CD14-positive monocyte (primary cell): ENCODE results near the gene EEF2KMT. TPM values are rescaled to one million over a fixed set of nuclear protein-coding genes. Genes with fewer than 3 reads are reported as not detected.

Source experiments
- DNase-seq, 3 donors: peaks; one replicate each; pipeline ENCODE4 v3.0.0-alpha.2; 2011 to 2022
- H2AFZ ChIP-seq: 2 replicates; pipeline ENCODE4 v1.6.0; 2012; ENCODE audit warnings: mild to moderate bottlenecking, low read depth, low read length, inconsistent platforms; ENCODE audit not compliant: insufficient read depth, poor library complexity, severe bottlenecking
- H3K27ac ChIP-seq, 2 donors: 1 replicate in 1 of 2; 2 replicates in 1 of 2; pipeline ENCODE4 v1.5.1; 2012 to 2013; ENCODE audit warnings: low read length in 2 of 2, control low read depth in 1 of 2, inconsistent platforms in 1 of 2, low read depth in 1 of 2, mild to moderate bottlenecking in 1 of 2
- H3K27me3 ChIP-seq, 2 donors: one replicate each; pipeline versions ENCODE4 v1.6.0 to v1.6.1; 2011 to 2013; ENCODE audit warnings: low read length in 2 of 2; ENCODE audit not compliant: control insufficient read depth in 2 of 2, insufficient read depth in 2 of 2
- H3K36me3 ChIP-seq, 2 donors: replicated peaks in 1 of 2; 1 replicate in 1 of 2; 2 replicates in 1 of 2; pipeline versions ENCODE4 v1.5.1 to v1.6.1; 2012 to 2013; ENCODE audit warnings: low read length in 2 of 2, control low read depth in 1 of 2, inconsistent platforms in 1 of 2, mild to moderate bottlenecking in 1 of 2; ENCODE audit not compliant: insufficient read depth in 2 of 2, control insufficient read depth in 1 of 2
- H3K4me1 ChIP-seq, 2 donors: 1 replicate in 1 of 2; 2 replicates in 1 of 2; pipeline versions ENCODE4 v1.5.1 to v1.6.1; 2012 to 2013; ENCODE audit warnings: low read length in 2 of 2, control low read depth in 1 of 2, inconsistent platforms in 1 of 2, mild to moderate bottlenecking in 1 of 2, moderate library complexity in 1 of 2; ENCODE audit not compliant: insufficient read depth in 2 of 2, control insufficient read depth in 1 of 2
- H3K4me2 ChIP-seq: replicated peaks from 2 replicates; pipeline ENCODE3; 2012; ENCODE audit warnings: low read length, moderate library complexity, mild to moderate bottlenecking; ENCODE audit not compliant: poor library complexity, severe bottlenecking; ENCODE audit errors: extremely low read depth
- H3K4me3 ChIP-seq, 3 experiments: fragments of 200-600 bp in 1 of 3; sonication (generic) in 1 of 3; replicated peaks in 1 of 3; 1 replicate in 2 of 3; 2 replicates in 1 of 3; pipeline ENCODE4 v1.5.1; 2011 to 2013; ENCODE audit warnings: low read length in 3 of 3, mild to moderate bottlenecking in 3 of 3, control low read depth in 2 of 3, low read depth in 2 of 3, inconsistent platforms in 1 of 3, moderate library complexity in 1 of 3
- H3K79me2 ChIP-seq: 2 replicates; pipeline ENCODE4 v1.6.0; 2012; ENCODE audit warnings: mild to moderate bottlenecking, control low read depth, inconsistent platforms, low read length, moderate library complexity; ENCODE audit not compliant: insufficient read depth
- H3K9ac ChIP-seq: 2 replicates; pipeline ENCODE4 v1.6.0; 2017; ENCODE audit warnings: low read length, mild to moderate bottlenecking; ENCODE audit not compliant: insufficient read depth, poor library complexity, severe bottlenecking
- H3K9me3 ChIP-seq, 2 donors: replicated peaks in 1 of 2; 1 replicate in 1 of 2; 2 replicates in 1 of 2; pipeline versions ENCODE4 v1.5.1 to v1.6.1; 2012 to 2013; ENCODE audit warnings: low read length in 2 of 2, control low read depth in 1 of 2; ENCODE audit not compliant: control insufficient read depth in 1 of 2, insufficient read depth in 1 of 2
- H4K20me1 ChIP-seq: 2 replicates; pipeline ENCODE4 v1.6.0; 2012; ENCODE audit warnings: mild to moderate bottlenecking, low read length, control low read depth, moderate library complexity; ENCODE audit not compliant: insufficient read depth
- H3K27ac Mint-ChIP-seq, 7 donors: one replicate each; pipeline ENCODE4 v1.8.0; 2020; ENCODE audit warnings: mild to moderate bottlenecking in 7 of 7, mixed read lengths in 7 of 7, moderate library complexity in 6 of 7, inconsistent platforms in 2 of 7
- H3K27me3 Mint-ChIP-seq, 3 donors: one replicate each; pipeline ENCODE4 v1.8.0; 2021 to 2022; ENCODE audit warnings: low read depth in 3 of 3, mild to moderate bottlenecking in 3 of 3, mixed read lengths in 3 of 3, moderate library complexity in 3 of 3, inconsistent platforms in 1 of 3
- H3K36me3 Mint-ChIP-seq, 2 donors: one replicate each; pipeline ENCODE4 v1.8.0; 2020; ENCODE audit warnings: mixed read lengths in 2 of 2, inconsistent platforms in 1 of 2, mild to moderate bottlenecking in 1 of 2
- H3K4me1 Mint-ChIP-seq: one replicate; pipeline ENCODE4 v1.8.0; 2020; ENCODE audit warnings: mild to moderate bottlenecking, mixed read lengths
- H3K4me3 Mint-ChIP-seq, 2 donors: one replicate each; pipeline ENCODE4 v1.8.0; 2020; ENCODE audit warnings: mild to moderate bottlenecking in 2 of 2, mixed read lengths in 2 of 2, moderate library complexity in 1 of 2
- H3K9me3 Mint-ChIP-seq, 7 donors: one replicate each; pipeline ENCODE4 v1.8.0; 2020 to 2022; ENCODE audit warnings: mixed read lengths in 7 of 7, mild to moderate bottlenecking in 6 of 7, moderate library complexity in 6 of 7, inconsistent platforms in 2 of 7
- WGBS: methylation state at CpG from one replicate; pipeline ENCODE4 v1.1.5; 2013; ENCODE audit warnings: missing lambda C conversion rate; ENCODE audit not compliant: insufficient coverage; 5-methylcytosine and 5-hydroxymethylcytosine counted together
- intact Hi-C, 2 donors: fragments of 100-400 bp; cut with micrococcal nuclease; formaldehyde crosslinking; loops; one replicate each; pipeline versions ENCODE4 v1.15.0 to v1.15.1; 2023
- polyA plus RNA-seq, 3 donors: library from polyadenylated mRNA; depleted of rRNA in 1 of 3; unstranded in 2 of 3; stranded (reverse) in 1 of 3; fragments of 300-500 nt in 2 of 3; fragments of >200 nt in 1 of 3; fragmentation: Illumina TruSeq in 2 of 3; gene quantifications; 1 replicate in 2 of 3; 2 replicates in 1 of 3; pipeline ENCODE4 v1.2.3, GENCODE V29; 2012 to 2021
- TF ChIP-seq, protein P1 (sequence below): fragments of 200-600 bp; IDR thresholded peaks from one replicate; pipeline ENCODE4 v1.8.0; 2022; ENCODE audit warnings: antibody characterized with exemption, mild to moderate bottlenecking

The EEF2KMT gene
- polyA plus RNA-seq, 3 donors: 4.6 to 6.8 (median 5.5) TPM

- intact Hi-C loops: no loop called here
- Mint-ChIP-seq H3K4me1 (no peaks in the 10 kb centered on the region), H3K4me3 (no peak overlapping the region), H3K27ac (no peak overlapping the region), H3K27me3 (peaks cover 5 to 8% (median 7%) of the 10 kb centered on the region in 3 donors), H3K36me3 (no peaks in the 10 kb centered on the region), H3K9me3 (no peaks in the 10 kb centered on the region)
- DNase-seq: no peak
- 80% methylated on average over 7 of the region's 12 CpGs for WGBS
- Histone ChIP-seq H4K20me1 (no peaks in the 10 kb centered on the region), H3K4me2 (no peak overlapping the region), H3K27me3 (no peaks in the 10 kb centered on the region), H3K4me1 (no peaks in the 10 kb centered on the region), H3K9ac (no peak overlapping the region), H3K36me3 (no peaks in the 10 kb centered on the region), H3K79me2 (no peaks in the 10 kb centered on the region), H2AFZ (no peak overlapping the region), H3K9me3 (no peaks in the 10 kb centered on the region), H3K27ac (no peak overlapping the region), H3K4me3 (no peak overlapping the region)
- TF ChIP-seq, protein P1, sequence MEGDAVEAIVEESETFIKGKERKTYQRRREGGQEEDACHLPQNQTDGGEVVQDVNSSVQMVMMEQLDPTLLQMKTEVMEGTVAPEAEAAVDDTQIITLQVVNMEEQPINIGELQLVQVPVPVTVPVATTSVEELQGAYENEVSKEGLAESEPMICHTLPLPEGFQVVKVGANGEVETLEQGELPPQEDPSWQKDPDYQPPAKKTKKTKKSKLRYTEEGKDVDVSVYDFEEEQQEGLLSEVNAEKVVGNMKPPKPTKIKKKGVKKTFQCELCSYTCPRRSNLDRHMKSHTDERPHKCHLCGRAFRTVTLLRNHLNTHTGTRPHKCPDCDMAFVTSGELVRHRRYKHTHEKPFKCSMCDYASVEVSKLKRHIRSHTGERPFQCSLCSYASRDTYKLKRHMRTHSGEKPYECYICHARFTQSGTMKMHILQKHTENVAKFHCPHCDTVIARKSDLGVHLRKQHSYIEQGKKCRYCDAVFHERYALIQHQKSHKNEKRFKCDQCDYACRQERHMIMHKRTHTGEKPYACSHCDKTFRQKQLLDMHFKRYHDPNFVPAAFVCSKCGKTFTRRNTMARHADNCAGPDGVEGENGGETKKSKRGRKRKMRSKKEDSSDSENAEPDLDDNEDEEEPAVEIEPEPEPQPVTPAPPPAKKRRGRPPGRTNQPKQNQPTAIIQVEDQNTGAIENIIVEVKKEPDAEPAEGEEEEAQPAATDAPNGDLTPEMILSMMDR: no peak
These were observed 55.9 kb downstream of the EEF2KMT start for GRCh38 chr16:5041600-5042133.

- H3K27me3 ChIP-seq: no peaks in the 10 kb centered on the region
- no peaks in the 10 kb centered on the region for H3K9me3 Mint-ChIP-seq
- no peak overlapping the region for H3K9ac ChIP-seq
- intact Hi-C loops: no loop called here
- 85% methylated on average over 5 of the region's 7 CpGs for WGBS
- H3K36me3 Mint-ChIP-seq: no peaks in the 10 kb centered on the region
- no peaks in the 10 kb centered on the region for H3K9me3 ChIP-seq
- no peak overlapping the region for H2AFZ ChIP-seq
- no peak overlapping the region for H3K27ac Mint-ChIP-seq
- H4K20me1 ChIP-seq: no peaks in the 10 kb centered on the region
- no peaks in the 10 kb centered on the region for H3K36me3 ChIP-seq
- no peaks in the 10 kb centered on the region for H3K79me2 ChIP-seq
- no peak overlapping the region for H3K27ac ChIP-seq
- no peaks in the 10 kb centered on the region for H3K4me1 Mint-ChIP-seq
- no peak overlapping the region for H3K4me2 ChIP-seq
- H3K4me3 ChIP-seq: no peak overlapping the region
- DNase-seq: no peak
- H3K4me3 Mint-ChIP-seq: no peak overlapping the region
- TF ChIP-seq, protein P1: no peak
- H3K4me1 ChIP-seq: no peaks in the 10 kb centered on the region
- peaks cover 5 to 8% (median 7%) of the 10 kb centered on the region in 3 donors for H3K27me3 Mint-ChIP-seq
These were observed 57.1 kb downstream of the EEF2KMT start for GRCh38 chr16:5040451-5040850.
